ENCODE data around the gene DDI2. TPM values are rescaled to one million over a fixed set of nuclear protein-coding genes. Genes with fewer than 3 reads are reported as not detected.

Gene DDI2
- total and polyA plus RNA-seq, 2 donors (not counting 3 experiments of a cell fraction or from before 2014, with no cell fraction given), result 5.4 to 35.2 TPM

DNA sequence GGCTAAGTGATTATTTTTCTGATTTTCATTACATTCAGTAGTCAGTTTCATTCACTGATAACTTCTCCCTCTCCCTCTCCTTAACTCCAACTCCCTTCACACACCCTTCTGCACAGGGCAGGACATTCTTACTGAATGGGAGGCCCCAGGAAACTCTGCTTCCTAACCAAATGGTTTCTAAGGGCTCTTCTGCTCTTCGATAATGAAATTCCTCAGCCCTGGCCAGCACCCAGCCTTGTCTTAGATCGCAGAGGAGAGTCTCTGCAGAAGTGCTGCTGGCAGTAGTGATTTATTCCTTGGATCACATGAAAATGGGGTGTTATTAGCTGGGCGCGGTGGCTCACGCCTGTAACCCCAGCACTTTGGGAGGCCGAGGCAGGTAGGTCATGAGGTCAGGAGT, 83.2 kb downstream of the DDI2 start:
- intact Hi-C loops (cut with micrococcal nuclease) (no loop called here), dilution Hi-C loops (cut with MboI; ENCODE audit: extremely low pct_ligation_motif_present, low sequenced_read_pairs) (no loop called here)
- ChIA-PET POLR2A (no interaction called here), CTCF (no interaction called here)
- Histone ChIP-seq H3K4me3 (replicated peaks in 1 of 3; ENCODE audit: insufficient read depth in 1 of 3, low read depth in 1 of 3, low read length in 3 of 3) (no peak overlapping the region), H3K36me3 (ENCODE audit: control insufficient read depth in 2 of 2, extremely low read depth in 1 of 2, insufficient read depth in 2 of 2, low read length in 2 of 2) (peaks cover 0 to 2% of the 10 kb centered on the region in 2 experiments), H3K9me3 (replicated peaks; ENCODE audit: control insufficient read depth, insufficient read depth, low read length) (no peaks in the 10 kb centered on the region), H3K27ac (ENCODE audit: insufficient read depth, low read depth, low read length) (no peak overlapping the region), H3K9ac (replicated peaks; ENCODE audit: extremely low read depth, insufficient read depth, low read length) (no peak overlapping the region), H2AFZ (ENCODE audit: low read depth, low read length) (no peak overlapping the region), H3K27me3 (ENCODE audit: control insufficient read depth in 2 of 2, insufficient read depth in 2 of 2, low read length in 2 of 2) (no peaks in the 10 kb centered on the region), H3K4me1 (ENCODE audit: control insufficient read depth, extremely low read depth, insufficient read depth, low read length) (peaks cover 4% of the 10 kb centered on the region), H3K9me1 (replicated peaks; ENCODE audit: control insufficient read depth, extremely low read depth, insufficient read depth, low read length) (no peaks in the 10 kb centered on the region), H3K4me2 (ENCODE audit: insufficient read depth, low read length) (no peak overlapping the region), H4K20me1 (replicated peaks; ENCODE audit: control insufficient read depth, extremely low read depth, insufficient read depth, low read length) (peaks cover 2% of the 10 kb centered on the region), H3K79me2 (ENCODE audit: control insufficient read depth, insufficient read depth, low read length) (peaks cover 37% of the 10 kb centered on the region)
- FAIRE-seq (no peak), DNase-seq (ENCODE audit: low read depth, low spot score) (no peak)
- no peak for TF ChIP-seq EZH2 (IDR thresholded peaks at IDR 0.05; ENCODE audit: borderline replicate concordance, low read depth, low read length, severe bottlenecking)
- no peak for TF ChIP-seq MYC (IDR thresholded peaks at IDR 0.05; ENCODE audit: low read depth, low read length)
- TF ChIP-seq, protein P1, sequence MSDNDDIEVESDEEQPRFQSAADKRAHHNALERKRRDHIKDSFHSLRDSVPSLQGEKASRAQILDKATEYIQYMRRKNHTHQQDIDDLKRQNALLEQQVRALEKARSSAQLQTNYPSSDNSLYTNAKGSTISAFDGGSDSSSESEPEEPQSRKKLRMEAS (IDR thresholded peaks at IDR 0.05; ENCODE audit: insufficient read depth, insufficient read length), result no peak
- TF ChIP-seq POLR2A (IDR thresholded peaks at IDR 0.05; ENCODE audit: low read depth, low read length), result no peak
- TF ChIP-seq FOS (IDR thresholded peaks at IDR 0.05; ENCODE audit: borderline replicate concordance, insufficient read depth, low read length), result no peak
- TF ChIP-seq POLR2AphosphoS5 (IDR thresholded peaks at IDR 0.05; ENCODE audit: insufficient read depth, low read depth, low read length), result no peak
- TF ChIP-seq JUN (IDR thresholded peaks at IDR 0.05; ENCODE audit: borderline replicate concordance, insufficient read depth, insufficient read length, low read depth), result no peak
- TF ChIP-seq, protein P2, sequence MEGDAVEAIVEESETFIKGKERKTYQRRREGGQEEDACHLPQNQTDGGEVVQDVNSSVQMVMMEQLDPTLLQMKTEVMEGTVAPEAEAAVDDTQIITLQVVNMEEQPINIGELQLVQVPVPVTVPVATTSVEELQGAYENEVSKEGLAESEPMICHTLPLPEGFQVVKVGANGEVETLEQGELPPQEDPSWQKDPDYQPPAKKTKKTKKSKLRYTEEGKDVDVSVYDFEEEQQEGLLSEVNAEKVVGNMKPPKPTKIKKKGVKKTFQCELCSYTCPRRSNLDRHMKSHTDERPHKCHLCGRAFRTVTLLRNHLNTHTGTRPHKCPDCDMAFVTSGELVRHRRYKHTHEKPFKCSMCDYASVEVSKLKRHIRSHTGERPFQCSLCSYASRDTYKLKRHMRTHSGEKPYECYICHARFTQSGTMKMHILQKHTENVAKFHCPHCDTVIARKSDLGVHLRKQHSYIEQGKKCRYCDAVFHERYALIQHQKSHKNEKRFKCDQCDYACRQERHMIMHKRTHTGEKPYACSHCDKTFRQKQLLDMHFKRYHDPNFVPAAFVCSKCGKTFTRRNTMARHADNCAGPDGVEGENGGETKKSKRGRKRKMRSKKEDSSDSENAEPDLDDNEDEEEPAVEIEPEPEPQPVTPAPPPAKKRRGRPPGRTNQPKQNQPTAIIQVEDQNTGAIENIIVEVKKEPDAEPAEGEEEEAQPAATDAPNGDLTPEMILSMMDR (IDR thresholded peaks at IDR 0.05; ENCODE audit: extremely low read depth in 1 of 2, insufficient read depth in 1 of 2, low read depth in 1 of 2, low read length in 2 of 2), result no peak
- no peak for TF ChIP-seq GATA2 (IDR thresholded peaks at IDR 0.05; ENCODE audit: insufficient read depth, insufficient read length, low read depth, low read length)
- BruUV-seq (replicated peaks), result no TSS peak
